Thyroid gland (tissue), 4 donors: ENCODE results near the gene MOAP1.

Experiments used
- POLR2A ChIP-seq, 2 donors: fragments of 450-650 bp; IDR thresholded peaks; one replicate each; pipeline ENCODE4 v1.6.1; 2017; ENCODE audit warnings: antibody characterized with exemption in 2 of 2, mild to moderate bottlenecking in 2 of 2, moderate library complexity in 1 of 2
- TF ChIP-seq, protein P1 (sequence below), 6 experiments: fragments of 200-600 bp in 3 of 6; fragments of 450-650 bp in 3 of 6; sonication (generic) in 3 of 6; IDR thresholded peaks; one replicate each; pipeline ENCODE4 v1.5.1; 2016 to 2019; ENCODE audit warnings: antibody characterized with exemption in 6 of 6, mild to moderate bottlenecking in 2 of 6, inconsistent platforms in 1 of 6, moderate library complexity in 1 of 6

DNA sequence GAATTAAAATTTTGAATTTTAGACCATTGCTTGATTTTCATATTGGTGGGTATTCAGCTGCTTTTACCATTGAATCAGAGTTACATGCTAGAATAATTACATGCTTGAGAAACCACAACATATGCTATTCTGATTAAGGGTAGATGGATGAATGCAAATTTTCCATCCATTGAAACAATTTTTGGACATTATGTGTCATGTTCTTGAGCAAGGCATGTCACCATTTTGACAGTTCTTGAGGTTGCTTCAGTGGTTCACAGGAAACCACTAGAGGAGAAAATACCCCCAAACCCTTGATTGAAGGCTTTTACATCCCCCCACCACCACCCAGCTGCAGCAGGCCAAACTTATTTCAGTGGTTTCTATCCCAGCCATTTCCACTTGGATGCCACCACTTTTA, 35.8 kb upstream of the MOAP1 start:
- TF ChIP-seq, protein P1, sequence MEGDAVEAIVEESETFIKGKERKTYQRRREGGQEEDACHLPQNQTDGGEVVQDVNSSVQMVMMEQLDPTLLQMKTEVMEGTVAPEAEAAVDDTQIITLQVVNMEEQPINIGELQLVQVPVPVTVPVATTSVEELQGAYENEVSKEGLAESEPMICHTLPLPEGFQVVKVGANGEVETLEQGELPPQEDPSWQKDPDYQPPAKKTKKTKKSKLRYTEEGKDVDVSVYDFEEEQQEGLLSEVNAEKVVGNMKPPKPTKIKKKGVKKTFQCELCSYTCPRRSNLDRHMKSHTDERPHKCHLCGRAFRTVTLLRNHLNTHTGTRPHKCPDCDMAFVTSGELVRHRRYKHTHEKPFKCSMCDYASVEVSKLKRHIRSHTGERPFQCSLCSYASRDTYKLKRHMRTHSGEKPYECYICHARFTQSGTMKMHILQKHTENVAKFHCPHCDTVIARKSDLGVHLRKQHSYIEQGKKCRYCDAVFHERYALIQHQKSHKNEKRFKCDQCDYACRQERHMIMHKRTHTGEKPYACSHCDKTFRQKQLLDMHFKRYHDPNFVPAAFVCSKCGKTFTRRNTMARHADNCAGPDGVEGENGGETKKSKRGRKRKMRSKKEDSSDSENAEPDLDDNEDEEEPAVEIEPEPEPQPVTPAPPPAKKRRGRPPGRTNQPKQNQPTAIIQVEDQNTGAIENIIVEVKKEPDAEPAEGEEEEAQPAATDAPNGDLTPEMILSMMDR (IDR thresholded peaks at IDR 0.05), result no peak
- no peak for TF ChIP-seq POLR2A (IDR thresholded peaks at IDR 0.05)
